GM12891 (cell line): ENCODE data around the gene THSD4.

Experiments
- POLR2A ChIP-seq: IDR thresholded peaks from 2 replicates; pipeline ENCODE4 v1.6.1; 2011; ENCODE audit warnings: low read depth, low read length, control low read depth
- POLR2AphosphoS5 ChIP-seq: IDR thresholded peaks from 2 replicates; pipeline ENCODE4 v1.6.1; 2011; ENCODE audit warnings: low read depth, low read length, control low read depth
- POU2F2 ChIP-seq: IDR thresholded peaks from 2 replicates; pipeline ENCODE4 v1.6.1; 2011; ENCODE audit warnings: low read depth, mild to moderate bottlenecking, control low read depth, low read length, moderate library complexity
- TAF1 ChIP-seq: IDR thresholded peaks from 2 replicates; pipeline ENCODE4 v1.6.1; 2011; ENCODE audit warnings: low read depth, low read length, control low read depth

DNA sequence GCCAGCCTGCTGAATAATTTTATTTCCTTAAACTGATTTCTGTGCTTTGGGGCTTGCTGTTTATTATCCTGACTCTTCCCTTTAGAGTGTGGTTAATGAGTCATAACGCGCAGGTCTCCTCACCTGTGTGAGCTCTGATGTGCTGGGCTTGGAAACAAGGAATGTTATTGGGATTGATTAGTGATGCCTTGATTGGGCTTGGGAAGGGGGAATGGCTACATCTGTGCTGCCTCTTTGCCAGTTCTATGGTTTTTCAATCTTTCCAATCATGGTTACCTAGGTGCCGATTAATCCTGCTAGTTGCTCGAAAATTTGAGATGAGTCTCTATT is 161.0 kb downstream of the THSD4 start:
- TF ChIP-seq POLR2A (no peak), POLR2AphosphoS5 (no peak), TAF1 (no peak), POU2F2 (no peak)
